GM12801 (cell line): ENCODE data around the gene FASN.

Source experiments
- TF ChIP-seq, protein P1 (sequence below): IDR thresholded peaks from one replicate; pipeline ENCODE4 v1.5.1; 2011; ENCODE audit warnings: control low read depth; ENCODE audit not compliant: insufficient read length; ENCODE audit errors: extremely low read depth

Gene FASN

DNA sequence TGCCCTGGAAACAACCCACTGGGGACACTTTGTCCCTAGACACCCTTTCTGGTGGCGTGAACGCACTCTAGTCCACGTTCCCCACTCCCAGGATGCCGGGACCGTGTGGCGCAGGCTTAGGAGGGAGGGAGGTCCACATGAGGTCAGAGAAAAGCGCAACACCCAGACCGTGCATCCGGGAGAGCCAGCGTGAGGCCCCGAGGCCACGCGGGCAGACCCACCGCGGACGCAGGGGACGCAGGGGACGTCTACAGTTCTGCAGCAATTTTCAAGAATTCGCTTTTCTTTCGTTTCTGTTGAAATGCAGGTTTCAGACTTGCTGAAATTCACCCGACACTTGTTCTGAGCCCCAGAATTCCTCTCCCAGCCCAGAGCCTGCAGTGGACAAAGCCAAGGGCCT is 51.1 kb downstream of the FASN start:
- TF ChIP-seq, protein P1, sequence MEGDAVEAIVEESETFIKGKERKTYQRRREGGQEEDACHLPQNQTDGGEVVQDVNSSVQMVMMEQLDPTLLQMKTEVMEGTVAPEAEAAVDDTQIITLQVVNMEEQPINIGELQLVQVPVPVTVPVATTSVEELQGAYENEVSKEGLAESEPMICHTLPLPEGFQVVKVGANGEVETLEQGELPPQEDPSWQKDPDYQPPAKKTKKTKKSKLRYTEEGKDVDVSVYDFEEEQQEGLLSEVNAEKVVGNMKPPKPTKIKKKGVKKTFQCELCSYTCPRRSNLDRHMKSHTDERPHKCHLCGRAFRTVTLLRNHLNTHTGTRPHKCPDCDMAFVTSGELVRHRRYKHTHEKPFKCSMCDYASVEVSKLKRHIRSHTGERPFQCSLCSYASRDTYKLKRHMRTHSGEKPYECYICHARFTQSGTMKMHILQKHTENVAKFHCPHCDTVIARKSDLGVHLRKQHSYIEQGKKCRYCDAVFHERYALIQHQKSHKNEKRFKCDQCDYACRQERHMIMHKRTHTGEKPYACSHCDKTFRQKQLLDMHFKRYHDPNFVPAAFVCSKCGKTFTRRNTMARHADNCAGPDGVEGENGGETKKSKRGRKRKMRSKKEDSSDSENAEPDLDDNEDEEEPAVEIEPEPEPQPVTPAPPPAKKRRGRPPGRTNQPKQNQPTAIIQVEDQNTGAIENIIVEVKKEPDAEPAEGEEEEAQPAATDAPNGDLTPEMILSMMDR, result no peak

GRCh38 chr17:82045936-82046484 is 52.0 kb downstream of the FASN start:
- TF ChIP-seq, protein P1, result no peak

DNA sequence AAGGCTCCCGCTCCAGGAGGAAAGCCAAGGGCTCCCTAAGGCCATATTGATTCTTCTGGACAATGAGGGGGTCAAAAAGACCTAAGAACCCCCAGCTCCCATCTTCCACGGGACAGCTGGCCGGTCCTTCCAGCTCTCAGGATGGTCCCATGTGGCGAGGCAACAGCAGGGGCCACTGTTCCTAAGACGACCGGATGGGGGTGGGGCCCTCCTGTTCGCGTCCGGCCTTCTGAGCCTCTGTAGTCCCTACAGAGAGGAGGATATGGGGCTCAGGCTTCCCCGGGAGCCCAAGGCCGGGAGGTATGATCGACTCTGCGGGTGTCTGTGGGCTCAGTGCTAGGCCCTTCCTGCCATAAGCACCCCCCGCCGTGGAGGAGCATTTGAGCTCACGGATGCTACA is 54.5 kb downstream of the FASN start:
- TF ChIP-seq, protein P1, result no peak

DNA sequence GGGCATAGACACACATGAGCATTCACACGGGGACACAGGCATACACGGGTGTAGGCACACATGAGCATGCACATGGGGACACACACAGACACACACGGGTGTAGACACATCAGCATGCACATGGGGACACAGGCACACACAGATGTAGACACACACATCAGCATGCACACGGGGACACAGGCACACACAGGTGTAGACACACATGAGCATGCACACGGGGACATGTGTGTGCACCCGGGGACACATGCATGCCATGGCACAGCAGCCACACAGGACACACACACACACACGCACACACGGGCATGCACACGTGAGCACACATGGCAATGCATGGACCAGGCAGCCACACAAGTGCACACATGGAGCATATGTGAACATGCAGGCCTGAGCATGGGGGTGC is 55.4 kb downstream of the FASN start:
- TF ChIP-seq, protein P1, result no peak

DNA sequence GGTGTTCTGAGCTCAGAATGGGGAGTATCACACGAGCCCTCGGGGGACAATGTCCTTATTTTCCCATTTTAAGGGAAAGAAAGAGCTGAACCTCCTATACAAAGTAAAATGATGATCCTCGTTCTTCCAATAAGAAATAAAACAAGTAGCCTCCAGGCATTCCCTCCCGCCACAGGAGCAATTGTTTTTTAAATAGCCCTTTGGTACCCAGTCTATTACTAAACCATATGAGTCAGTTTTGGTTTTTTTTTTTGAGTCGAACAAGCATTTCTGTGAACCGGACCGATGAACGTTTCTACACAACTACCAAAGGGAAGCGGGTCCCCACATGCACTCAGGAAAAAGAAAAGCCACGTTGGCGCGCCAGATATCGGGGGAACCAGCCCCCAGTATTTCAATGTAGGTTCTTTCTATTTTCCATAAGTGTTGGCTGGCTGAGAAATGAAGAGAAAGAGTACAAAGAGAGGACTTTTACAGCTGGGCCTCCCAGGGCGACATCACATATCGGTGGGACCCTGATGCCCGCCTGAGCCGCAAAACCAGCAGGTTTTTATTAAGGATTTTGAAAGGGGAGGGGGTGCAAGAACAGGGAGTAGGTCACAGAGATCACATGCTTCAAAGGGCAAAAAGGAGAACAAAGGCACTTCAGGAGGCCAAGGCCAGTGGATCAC is 56.8 kb downstream of the FASN start:
- TF ChIP-seq, protein P1, result no peak

DNA sequence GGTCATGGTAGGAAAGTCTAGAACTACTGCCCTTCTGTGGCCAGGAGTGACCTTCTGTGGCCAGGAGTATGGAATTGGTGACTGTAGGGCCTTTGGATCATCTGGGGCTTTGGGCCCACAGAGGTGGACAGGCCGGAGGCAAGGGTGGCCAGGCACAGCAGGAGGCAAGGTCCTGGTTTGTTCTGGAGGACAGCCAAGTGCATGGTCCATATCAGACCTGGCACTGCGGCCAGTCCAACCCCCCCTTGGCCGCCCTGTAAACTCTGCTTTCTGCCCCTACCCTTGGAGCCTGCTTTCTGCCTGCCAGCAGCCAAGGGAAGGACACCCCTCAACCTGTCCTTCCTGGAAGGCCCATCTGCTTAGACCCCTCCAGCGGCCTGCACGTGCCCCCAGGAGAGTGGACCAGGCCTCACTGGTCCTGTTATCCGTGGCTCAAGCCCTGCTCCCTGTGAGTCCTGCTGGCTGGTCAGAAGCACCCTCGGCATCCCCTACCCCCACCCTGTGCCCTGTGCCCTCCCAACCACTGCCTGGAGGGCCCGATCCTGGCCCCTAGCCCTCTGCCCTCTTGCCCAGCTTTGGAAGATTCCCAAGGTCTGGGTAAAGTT is 58.2 kb downstream of the FASN start:
- TF ChIP-seq, protein P1, result no peak

- TF ChIP-seq, protein P1, result no peak
Measured at GRCh38 chr17:82037889-82038195, 60.2 kb downstream of the FASN start.
